GM19328 (cell line): ENCODE data around the gene HOXB6.

ENCODE experiments used
- ATAC-seq: cut with Tn5 transposase; IDR thresholded peaks from one replicate; pipeline ENCODE4 v1.9.1; 2021; ENCODE audit warnings: mild to moderate bottlenecking, moderate library complexity; ENCODE audit not compliant: unreplicated experiment

The HOXB6 gene

GRCh38 chr17:48624118-48624517 is 19.3 kb upstream of the HOXB6 start:
- no peak for ATAC-seq

- no peak for ATAC-seq
Observed at GRCh38 chr17:48623583-48623982, 18.8 kb upstream of the HOXB6 start.

GRCh38 chr17:48622857-48623256 is 18.1 kb upstream of the HOXB6 start:
- no peak for ATAC-seq

GRCh38 chr17:48621410-48622392 is 16.9 kb upstream of the HOXB6 start:
- no peak for ATAC-seq

- no peak for ATAC-seq
Observed at GRCh38 chr17:48620461-48621139, 15.8 kb upstream of the HOXB6 start.

GRCh38 chr17:48619826-48620449 is 15.2 kb upstream of the HOXB6 start:
- ATAC-seq: no peak

- ATAC-seq: no peak
Observed at GRCh38 chr17:48618256-48618896, 13.6 kb upstream of the HOXB6 start.

GRCh38 chr17:48617471-48618255 is 12.9 kb upstream of the HOXB6 start:
- no peak for ATAC-seq

- ATAC-seq: no peak
Observed at GRCh38 chr17:48616717-48617470, 12.1 kb upstream of the HOXB6 start.

- no peak for ATAC-seq
Observed at GRCh38 chr17:48615963-48616716, 11.4 kb upstream of the HOXB6 start.

GRCh38 chr17:48615047-48615962 is 10.5 kb upstream of the HOXB6 start, which contains the start of gene HOXB8:
Gene HOXB8 (minus strand): TSS chr17:48615292. CDS start chr17:48614704, 588 bp downstream.
- no peak for ATAC-seq

- ATAC-seq: no peak
Observed at GRCh38 chr17:48613862-48614694, 9.3 kb upstream of the HOXB6 start.

- ATAC-seq: no peak
Observed at GRCh38 chr17:48612854-48613691, 8.3 kb upstream of the HOXB6 start.

GRCh38 chr17:48612456-48612853 is 7.7 kb upstream of the HOXB6 start:
- no peak for ATAC-seq

GRCh38 chr17:48611681-48612455 is 7.1 kb upstream of the HOXB6 start:
- ATAC-seq: no peak
